SK-N-SH (cell line): Measurements from ENCODE around the gene SPAG6. TPM values are rescaled to one million over a fixed set of nuclear protein-coding genes. Genes with fewer than 3 reads are reported as not detected.

Experiments
- CTCF ChIA-PET: fragments of 300-600, 350-600 bp; formaldehyde crosslinking; extraction: SDS; loops from one replicate; lab custom pipeline; 2021; lab: Yijun Ruan, JAX
- POLR2A ChIA-PET: fragments of 350-600 bp; sonication (Branson Sonifier 250); formaldehyde crosslinking; extraction: SDS; loops from one replicate; lab custom pipeline; 2020; ENCODE audit warnings: antibody characterized with exemption, inconsistent platforms; lab: Yijun Ruan, JAX
- DNase-seq: peaks from one replicate; pipeline ENCODE4 v3.0.0; 2012
- H2AFZ ChIP-seq: fragments of 200-600 bp; sonication (generic); 2 replicates; pipeline ENCODE4 v1.8.1; 2016; ENCODE audit warnings: antibody characterized with exemption, mild to moderate bottlenecking, low read depth
- H3F3A ChIP-seq: fragments of 200-600 bp; sonication (generic); replicated peaks from 2 replicates; pipeline ENCODE3; 2016; ENCODE audit warnings: antibody characterized with exemption, mild to moderate bottlenecking; ENCODE audit not compliant: insufficient read depth
- H3K27ac ChIP-seq, 2 experiments: fragments of 200-500 bp in 1 of 2; fragments of 200-600 bp in 1 of 2; sonication (Bioruptor generic) in 1 of 2; sonication (generic), shearing (Covaris generic) in 1 of 2; 2 replicates each; pipeline versions ENCODE4 v1.5.1 to v1.6.1; 2014 to 2016; ENCODE audit warnings: low read depth in 2 of 2, inconsistent platforms in 1 of 2, low read length in 1 of 2, mild to moderate bottlenecking in 1 of 2, mixed read lengths in 1 of 2
- H3K27me3 ChIP-seq: fragments of 200-600 bp; sonication (generic), shearing (Covaris generic); 2 replicates; pipeline ENCODE4 v1.6.1; 2016; ENCODE audit warnings: mixed run types; ENCODE audit not compliant: insufficient read depth
- H3K36me3 ChIP-seq, 2 experiments: fragments of 200-500 bp in 1 of 2; fragments of 200-600 bp in 1 of 2; sonication (Bioruptor generic) in 1 of 2; sonication (generic) in 1 of 2; replicated peaks in 1 of 2; 2 replicates each; pipeline versions ENCODE3 to v1.5.1; 2014 to 2016; ENCODE audit warnings: low read length in 1 of 2, mild to moderate bottlenecking in 1 of 2; ENCODE audit not compliant: insufficient read depth in 2 of 2, control insufficient read depth in 1 of 2
- H3K4me1 ChIP-seq, 2 experiments: fragments of 200-500 bp in 1 of 2; fragments of 200-600 bp in 1 of 2; sonication (Bioruptor generic) in 1 of 2; sonication (generic), shearing (Covaris generic) in 1 of 2; 2 replicates each; pipeline versions ENCODE4 v1.5.1 to v1.6.1; 2014 to 2016; ENCODE audit warnings: low read depth in 1 of 2, low read length in 1 of 2, mixed run types in 1 of 2; ENCODE audit not compliant: insufficient read depth in 2 of 2, control insufficient read depth in 1 of 2
- H3K4me2 ChIP-seq: fragments of 200-600 bp; sonication (generic), shearing (Covaris generic); 2 replicates; pipeline ENCODE4 v1.6.1; 2017; ENCODE audit warnings: mixed run types
- H3K4me3 ChIP-seq, 2 experiments: fragments of 200-500 bp in 1 of 2; fragments of 200-600 bp in 1 of 2; sonication (Bioruptor generic) in 1 of 2; sonication (generic), shearing (Covaris generic) in 1 of 2; 2 replicates each; pipeline versions ENCODE4 v1.5.1 to v1.8.1; 2014 to 2016; ENCODE audit warnings: low read depth in 2 of 2, inconsistent platforms in 1 of 2, low read length in 1 of 2, mild to moderate bottlenecking in 1 of 2, mixed read lengths in 1 of 2, moderate library complexity in 1 of 2
- H3K79me2 ChIP-seq: fragments of 200-600 bp; sonication (generic); 2 replicates; pipeline ENCODE4 v1.8.1; 2017; ENCODE audit warnings: mild to moderate bottlenecking; ENCODE audit not compliant: insufficient read depth
- H3K9ac ChIP-seq: fragments of 200-600 bp; sonication (generic); 2 replicates; pipeline ENCODE4 v1.6.1; 2017; ENCODE audit warnings: mixed run types
- H3K9me2 ChIP-seq: fragments of 200-600 bp; sonication (generic); 2 replicates; pipeline ENCODE4 v1.6.1; 2017; ENCODE audit warnings: mixed run types
- H3K9me3 ChIP-seq: fragments of 200-600 bp; sonication (generic); 2 replicates; pipeline ENCODE4 v1.6.1; 2017; ENCODE audit warnings: mixed run types, mild to moderate bottlenecking, moderate library complexity
- H4K20me1 ChIP-seq: fragments of 200-600 bp; sonication (generic); 2 replicates; pipeline ENCODE4 v1.6.1; 2017; ENCODE audit warnings: mild to moderate bottlenecking, mixed run types; ENCODE audit not compliant: insufficient read depth
- EP300 ChIP-seq, 2 experiments: IDR thresholded peaks; 2 replicates each; pipeline versions ENCODE4 v1.4.0 to v1.6.1; 2012; ENCODE audit warnings: borderline replicate concordance in 1 of 2, low read depth in 1 of 2, low read length in 1 of 2
- FOSL2 ChIP-seq: IDR thresholded peaks from 2 replicates; pipeline ENCODE4 v1.4.0; 2012; ENCODE audit warnings: low read depth, mild to moderate bottlenecking, moderate library complexity, borderline replicate concordance
- GATA2 ChIP-seq: sonication (generic); formaldehyde crosslinking; IDR thresholded peaks from 2 replicates; pipeline ENCODE4 v1.5.0; 2020; ENCODE audit warnings: mild to moderate bottlenecking, missing genetic modification reagents
- POLR2AphosphoS5 ChIP-seq: IDR thresholded peaks from 2 replicates; pipeline ENCODE4 v1.6.1; 2012; ENCODE audit warnings: low read depth, low read length
- WGBS: methylation state at CpG from one replicate; pipeline ENCODE4 v1.1.6; 2017; ENCODE audit warnings: low lambda C conversion rate; 5-methylcytosine and 5-hydroxymethylcytosine counted together
- polyA plus RNA-seq, 3 experiments: library from polyadenylated mRNA; depleted of rRNA; stranded (reverse); fragments of >200 nt; gene quantifications; 2 replicates each; pipeline ENCODE4 v1.2.3, GENCODE V29; 2012
- TF ChIP-seq, protein P1 (sequence below): IDR thresholded peaks from 2 replicates; pipeline ENCODE4 v1.4.0; 2012; ENCODE audit warnings: low read depth, borderline replicate concordance
- TF ChIP-seq, protein P2 (sequence below): fragments of 150-350 bp; IDR thresholded peaks from 2 replicates; pipeline ENCODE4 v1.6.1; 2017; ENCODE audit warnings: antibody characterized with exemption, low read length, low read depth, borderline replicate concordance
- TF ChIP-seq, protein P3 (sequence below): IDR thresholded peaks from 2 replicates; pipeline ENCODE4 v1.4.0; 2012; ENCODE audit warnings: low read depth, borderline replicate concordance
- TF ChIP-seq, protein P4 (sequence below): fragments of 150-350 bp; IDR thresholded peaks from 2 replicates; pipeline ENCODE4 v1.6.1; 2016; ENCODE audit warnings: mild to moderate bottlenecking, low read depth, low read length

The SPAG6 gene
- polyA plus RNA-seq, 1 of the 3 experiments (the other 2 are of a cell fraction), result 0.77 TPM

DNA sequence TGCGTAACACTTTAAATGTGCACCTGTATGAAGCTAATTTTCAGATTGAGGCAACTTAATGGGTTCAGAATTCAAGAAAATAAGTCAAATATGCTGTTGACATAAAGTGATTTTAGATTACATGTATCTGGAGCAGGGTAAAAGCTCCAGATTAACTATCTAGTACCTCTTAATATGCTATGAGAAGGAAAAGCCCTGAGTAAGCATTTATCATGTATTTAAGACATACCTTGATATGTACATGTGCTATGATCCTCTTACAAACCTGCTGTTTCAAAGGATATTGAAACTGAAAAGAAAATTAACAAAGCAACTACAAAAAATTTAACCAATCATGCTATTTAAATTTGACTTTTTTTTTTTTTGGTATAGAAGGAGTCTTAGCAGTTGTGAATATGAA lies 4.5 kb downstream of the SPAG6 start (continued):
- TF ChIP-seq, protein P1, sequence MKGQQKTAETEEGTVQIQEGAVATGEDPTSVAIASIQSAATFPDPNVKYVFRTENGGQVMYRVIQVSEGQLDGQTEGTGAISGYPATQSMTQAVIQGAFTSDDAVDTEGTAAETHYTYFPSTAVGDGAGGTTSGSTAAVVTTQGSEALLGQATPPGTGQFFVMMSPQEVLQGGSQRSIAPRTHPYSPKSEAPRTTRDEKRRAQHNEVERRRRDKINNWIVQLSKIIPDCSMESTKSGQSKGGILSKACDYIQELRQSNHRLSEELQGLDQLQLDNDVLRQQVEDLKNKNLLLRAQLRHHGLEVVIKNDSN, result no peak
- TF ChIP-seq, protein P2, sequence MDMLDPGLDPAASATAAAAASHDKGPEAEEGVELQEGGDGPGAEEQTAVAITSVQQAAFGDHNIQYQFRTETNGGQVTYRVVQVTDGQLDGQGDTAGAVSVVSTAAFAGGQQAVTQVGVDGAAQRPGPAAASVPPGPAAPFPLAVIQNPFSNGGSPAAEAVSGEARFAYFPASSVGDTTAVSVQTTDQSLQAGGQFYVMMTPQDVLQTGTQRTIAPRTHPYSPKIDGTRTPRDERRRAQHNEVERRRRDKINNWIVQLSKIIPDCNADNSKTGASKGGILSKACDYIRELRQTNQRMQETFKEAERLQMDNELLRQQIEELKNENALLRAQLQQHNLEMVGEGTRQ, result no peak
- TF ChIP-seq EP300 (IDR thresholded peaks at IDR 0.05; ENCODE audit: borderline replicate concordance in 1 of 2, low read depth in 1 of 2, low read length in 1 of 2) (no peak), GATA2 (CRISPR knock-in tag) (no peak), POLR2AphosphoS5 (no peak)
- TF ChIP-seq, all 33 proteins: peak for 0

DNA sequence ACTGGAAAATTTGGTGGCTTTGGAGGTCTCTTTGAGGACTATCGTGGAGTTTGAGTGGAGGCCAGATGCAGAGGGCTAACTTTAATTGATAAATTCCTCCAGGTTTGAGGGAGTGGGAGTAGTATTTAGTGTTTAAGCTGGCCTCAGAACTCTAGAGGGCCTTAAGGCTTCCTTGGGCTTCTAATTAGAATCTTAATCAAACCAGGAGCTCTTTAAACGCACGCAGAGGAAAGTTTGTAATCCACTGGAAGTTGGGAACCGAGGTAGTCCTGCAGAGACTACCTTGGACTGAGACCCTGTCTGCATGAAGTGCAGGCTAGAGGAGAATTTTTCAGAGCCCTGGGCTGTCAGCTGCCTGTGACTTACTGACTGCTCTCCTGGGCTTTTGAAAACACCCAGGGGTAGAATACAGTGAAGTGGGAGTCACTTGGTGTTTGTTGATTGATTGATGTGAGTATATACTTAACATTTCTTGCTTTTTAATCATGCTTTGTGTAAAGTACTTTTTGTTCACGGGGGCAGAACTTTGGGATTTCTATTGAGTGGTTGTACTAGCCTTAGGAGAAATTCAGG lies 5.9 kb downstream of the SPAG6 start:
- 80% methylated on average over 5 of the region's 5 CpGs for WGBS

More for the DNA sequence above, 5.9 kb downstream of the SPAG6 start:
- Histone ChIP-seq H3K9ac (no peak overlapping the region), H4K20me1 (no peaks in the 10 kb centered on the region), H3K4me1 (no peaks in the 10 kb centered on the region; a peak in 1 of 4 replicates), H3K79me2 (no peaks in the 10 kb centered on the region), H3K9me2 (no peaks in the 10 kb centered on the region), H3K36me3 (no peaks in the 10 kb centered on the region), H3K4me3 (no peak overlapping the region), H2AFZ (no peak overlapping the region), H3K9me3 (no peaks in the 10 kb centered on the region), H3K4me2 (no peak overlapping the region), H3K27ac (no peak overlapping the region), H3K27me3 (peaks cover 8% of the 10 kb centered on the region), H3F3A (no peaks in the 10 kb centered on the region)
- CTCF ChIA-PET, result no interaction called here
- TF ChIP-seq, protein P3, sequence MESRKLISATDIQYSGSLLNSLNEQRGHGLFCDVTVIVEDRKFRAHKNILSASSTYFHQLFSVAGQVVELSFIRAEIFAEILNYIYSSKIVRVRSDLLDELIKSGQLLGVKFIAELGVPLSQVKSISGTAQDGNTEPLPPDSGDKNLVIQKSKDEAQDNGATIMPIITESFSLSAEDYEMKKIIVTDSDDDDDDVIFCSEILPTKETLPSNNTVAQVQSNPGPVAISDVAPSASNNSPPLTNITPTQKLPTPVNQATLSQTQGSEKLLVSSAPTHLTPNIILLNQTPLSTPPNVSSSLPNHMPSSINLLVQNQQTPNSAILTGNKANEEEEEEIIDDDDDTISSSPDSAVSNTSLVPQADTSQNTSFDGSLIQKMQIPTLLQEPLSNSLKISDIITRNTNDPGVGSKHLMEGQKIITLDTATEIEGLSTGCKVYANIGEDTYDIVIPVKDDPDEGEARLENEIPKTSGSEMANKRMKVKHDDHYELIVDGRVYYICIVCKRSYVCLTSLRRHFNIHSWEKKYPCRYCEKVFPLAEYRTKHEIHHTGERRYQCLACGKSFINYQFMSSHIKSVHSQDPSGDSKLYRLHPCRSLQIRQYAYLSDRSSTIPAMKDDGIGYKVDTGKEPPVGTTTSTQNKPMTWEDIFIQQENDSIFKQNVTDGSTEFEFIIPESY, result no peak
- no peak for TF ChIP-seq FOSL2
- TF ChIP-seq, protein P4, sequence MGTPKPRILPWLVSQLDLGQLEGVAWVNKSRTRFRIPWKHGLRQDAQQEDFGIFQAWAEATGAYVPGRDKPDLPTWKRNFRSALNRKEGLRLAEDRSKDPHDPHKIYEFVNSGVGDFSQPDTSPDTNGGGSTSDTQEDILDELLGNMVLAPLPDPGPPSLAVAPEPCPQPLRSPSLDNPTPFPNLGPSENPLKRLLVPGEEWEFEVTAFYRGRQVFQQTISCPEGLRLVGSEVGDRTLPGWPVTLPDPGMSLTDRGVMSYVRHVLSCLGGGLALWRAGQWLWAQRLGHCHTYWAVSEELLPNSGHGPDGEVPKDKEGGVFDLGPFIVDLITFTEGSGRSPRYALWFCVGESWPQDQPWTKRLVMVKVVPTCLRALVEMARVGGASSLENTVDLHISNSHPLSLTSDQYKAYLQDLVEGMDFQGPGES, result no peak
- POLR2A ChIA-PET, result no interaction called here
- DNase-seq, result no peak
